GM12878 (cell line): ENCODE results near the gene TGFBR3.

Source experiments
- EP300 ChIP-seq, 2 experiments: fragments of 150-350 bp in 1 of 2; IDR thresholded peaks; 2 replicates each; pipeline ENCODE4 v1.6.1; 2011 to 2012; ENCODE audit warnings: low read depth in 2 of 2, low read length in 2 of 2, borderline replicate concordance in 1 of 2, improper control_type of control experiment in 1 of 2, inconsistent platforms in 1 of 2; ENCODE audit not compliant: control insufficient read depth in 1 of 2
- EZH2 ChIP-seq: IDR thresholded peaks from 2 replicates; pipeline ENCODE4 v1.6.1; 2012; ENCODE audit warnings: low read depth, mild to moderate bottlenecking, control low read depth, inconsistent platforms, low read length, borderline replicate concordance; ENCODE audit not compliant: control insufficient read depth
- FOS ChIP-seq: IDR thresholded peaks from 3 replicates; pipeline ENCODE4 v1.6.1; 2011; ENCODE audit warnings: borderline replicate concordance; ENCODE audit not compliant: insufficient read length; ENCODE audit errors: extremely low read depth
- JUND ChIP-seq: IDR thresholded peaks from 2 replicates; pipeline ENCODE4 v1.6.1; 2012; ENCODE audit warnings: low read depth, mild to moderate bottlenecking, low read length, improper control_type of control experiment, moderate library complexity
- NR2C1 ChIP-seq: fragments of 450-650 bp; IDR thresholded peaks from 2 replicates; pipeline ENCODE4 v1.6.1; 2017; ENCODE audit warnings: antibody characterized with exemption, mild to moderate bottlenecking, moderate library complexity
- PBX3 ChIP-seq: IDR thresholded peaks from 2 replicates; pipeline ENCODE4 v1.6.1; 2011; ENCODE audit warnings: mild to moderate bottlenecking, low read depth, low read length, moderate library complexity; ENCODE audit not compliant: insufficient replicate concordance
- POLR2A ChIP-seq: IDR thresholded peaks from 2 replicates; pipeline ENCODE4 v1.6.1; 2011; ENCODE audit warnings: low read depth, mild to moderate bottlenecking, low read length
- TF ChIP-seq, protein P1 (sequence below), 3 experiments: IDR thresholded peaks in 2 of 3; conservative IDR thresholded peaks in 1 of 3; 2 replicates each; pipeline ENCODE4 v1.5.1; 2011; ENCODE audit warnings: low read depth in 3 of 3, low read length in 3 of 3, mild to moderate bottlenecking in 3 of 3, control low read depth in 2 of 3, moderate library complexity in 2 of 3, inconsistent platforms in 1 of 3, mixed read lengths in 1 of 3; ENCODE audit not compliant: control insufficient read depth in 2 of 3, insufficient read depth in 1 of 3; ENCODE audit errors: extremely low read depth in 1 of 3
- TF ChIP-seq, protein P2 (sequence below): IDR thresholded peaks from 2 replicates; pipeline ENCODE4 v1.6.1; 2012; ENCODE audit warnings: low read depth, low read length, improper control_type of control experiment
- TF ChIP-seq, protein P3 (sequence below): fragments of 450-650 bp; IDR thresholded peaks from 2 replicates; pipeline ENCODE4 v1.6.1; 2017; ENCODE audit warnings: mild to moderate bottlenecking, moderate library complexity
- TF ChIP-seq, protein P4 (sequence below): IDR thresholded peaks from 2 replicates; pipeline ENCODE4 v1.6.1; 2012; ENCODE audit warnings: mild to moderate bottlenecking, low read depth, low read length

DNA sequence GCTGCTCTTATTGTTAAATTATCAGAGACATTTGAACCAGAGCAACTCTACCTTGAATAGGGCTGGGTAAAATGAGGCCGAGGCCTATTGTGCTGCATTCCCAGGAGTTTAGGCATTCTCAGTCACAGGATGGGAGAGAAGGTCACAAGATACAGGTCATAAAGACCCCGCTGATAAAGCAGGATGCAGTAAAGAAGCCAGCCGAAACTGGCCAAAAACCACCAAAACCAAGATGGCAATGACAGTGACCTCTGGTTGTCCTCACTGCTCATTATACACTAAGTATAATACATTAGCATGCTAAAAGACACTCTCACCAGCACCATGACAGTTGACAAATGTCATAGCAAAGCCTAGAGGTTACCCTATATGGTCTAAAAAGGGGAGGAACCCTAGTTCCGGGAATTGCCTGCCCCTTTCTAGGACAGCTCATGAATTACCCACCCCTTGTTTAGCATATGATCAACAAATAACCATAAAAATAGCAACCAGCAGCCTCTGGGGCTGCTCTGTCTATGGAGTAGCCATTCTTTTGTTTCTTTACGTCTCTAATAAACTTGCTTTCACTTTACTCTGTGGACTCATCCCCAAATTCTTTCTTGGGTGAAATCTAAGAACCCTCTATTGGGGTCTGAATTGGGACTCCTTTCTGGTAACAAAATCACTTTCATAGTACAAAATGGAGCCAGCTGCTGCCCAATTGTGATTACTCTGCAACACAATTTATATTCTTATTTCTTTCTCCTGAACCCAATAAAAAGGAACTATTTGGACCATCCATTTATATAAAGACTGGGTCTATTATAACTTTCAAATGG lies 179.6 kb downstream of the TGFBR3 start:
- TF ChIP-seq, protein P1, sequence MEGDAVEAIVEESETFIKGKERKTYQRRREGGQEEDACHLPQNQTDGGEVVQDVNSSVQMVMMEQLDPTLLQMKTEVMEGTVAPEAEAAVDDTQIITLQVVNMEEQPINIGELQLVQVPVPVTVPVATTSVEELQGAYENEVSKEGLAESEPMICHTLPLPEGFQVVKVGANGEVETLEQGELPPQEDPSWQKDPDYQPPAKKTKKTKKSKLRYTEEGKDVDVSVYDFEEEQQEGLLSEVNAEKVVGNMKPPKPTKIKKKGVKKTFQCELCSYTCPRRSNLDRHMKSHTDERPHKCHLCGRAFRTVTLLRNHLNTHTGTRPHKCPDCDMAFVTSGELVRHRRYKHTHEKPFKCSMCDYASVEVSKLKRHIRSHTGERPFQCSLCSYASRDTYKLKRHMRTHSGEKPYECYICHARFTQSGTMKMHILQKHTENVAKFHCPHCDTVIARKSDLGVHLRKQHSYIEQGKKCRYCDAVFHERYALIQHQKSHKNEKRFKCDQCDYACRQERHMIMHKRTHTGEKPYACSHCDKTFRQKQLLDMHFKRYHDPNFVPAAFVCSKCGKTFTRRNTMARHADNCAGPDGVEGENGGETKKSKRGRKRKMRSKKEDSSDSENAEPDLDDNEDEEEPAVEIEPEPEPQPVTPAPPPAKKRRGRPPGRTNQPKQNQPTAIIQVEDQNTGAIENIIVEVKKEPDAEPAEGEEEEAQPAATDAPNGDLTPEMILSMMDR (IDR thresholded peaks at IDR 0.05 in 2 of 3, conservative IDR thresholded peaks at IDR 0.05 in 1 of 3; ENCODE audit: control insufficient read depth in 2 of 3, extremely low read depth in 1 of 3, insufficient read depth in 1 of 3, low read depth in 3 of 3, low read length in 3 of 3), result no peak
- TF ChIP-seq, protein P2, sequence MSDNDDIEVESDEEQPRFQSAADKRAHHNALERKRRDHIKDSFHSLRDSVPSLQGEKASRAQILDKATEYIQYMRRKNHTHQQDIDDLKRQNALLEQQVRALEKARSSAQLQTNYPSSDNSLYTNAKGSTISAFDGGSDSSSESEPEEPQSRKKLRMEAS, result no peak
- TF ChIP-seq FOS (no peak), EZH2 (no peak), JUND (no peak), PBX3 (no peak), POLR2A (no peak), NR2C1 (no peak), EP300 (IDR thresholded peaks at IDR 0.05; ENCODE audit: borderline replicate concordance in 1 of 2, control insufficient read depth in 1 of 2, low read depth in 2 of 2, low read length in 2 of 2) (no peak)
- TF ChIP-seq, protein P3, sequence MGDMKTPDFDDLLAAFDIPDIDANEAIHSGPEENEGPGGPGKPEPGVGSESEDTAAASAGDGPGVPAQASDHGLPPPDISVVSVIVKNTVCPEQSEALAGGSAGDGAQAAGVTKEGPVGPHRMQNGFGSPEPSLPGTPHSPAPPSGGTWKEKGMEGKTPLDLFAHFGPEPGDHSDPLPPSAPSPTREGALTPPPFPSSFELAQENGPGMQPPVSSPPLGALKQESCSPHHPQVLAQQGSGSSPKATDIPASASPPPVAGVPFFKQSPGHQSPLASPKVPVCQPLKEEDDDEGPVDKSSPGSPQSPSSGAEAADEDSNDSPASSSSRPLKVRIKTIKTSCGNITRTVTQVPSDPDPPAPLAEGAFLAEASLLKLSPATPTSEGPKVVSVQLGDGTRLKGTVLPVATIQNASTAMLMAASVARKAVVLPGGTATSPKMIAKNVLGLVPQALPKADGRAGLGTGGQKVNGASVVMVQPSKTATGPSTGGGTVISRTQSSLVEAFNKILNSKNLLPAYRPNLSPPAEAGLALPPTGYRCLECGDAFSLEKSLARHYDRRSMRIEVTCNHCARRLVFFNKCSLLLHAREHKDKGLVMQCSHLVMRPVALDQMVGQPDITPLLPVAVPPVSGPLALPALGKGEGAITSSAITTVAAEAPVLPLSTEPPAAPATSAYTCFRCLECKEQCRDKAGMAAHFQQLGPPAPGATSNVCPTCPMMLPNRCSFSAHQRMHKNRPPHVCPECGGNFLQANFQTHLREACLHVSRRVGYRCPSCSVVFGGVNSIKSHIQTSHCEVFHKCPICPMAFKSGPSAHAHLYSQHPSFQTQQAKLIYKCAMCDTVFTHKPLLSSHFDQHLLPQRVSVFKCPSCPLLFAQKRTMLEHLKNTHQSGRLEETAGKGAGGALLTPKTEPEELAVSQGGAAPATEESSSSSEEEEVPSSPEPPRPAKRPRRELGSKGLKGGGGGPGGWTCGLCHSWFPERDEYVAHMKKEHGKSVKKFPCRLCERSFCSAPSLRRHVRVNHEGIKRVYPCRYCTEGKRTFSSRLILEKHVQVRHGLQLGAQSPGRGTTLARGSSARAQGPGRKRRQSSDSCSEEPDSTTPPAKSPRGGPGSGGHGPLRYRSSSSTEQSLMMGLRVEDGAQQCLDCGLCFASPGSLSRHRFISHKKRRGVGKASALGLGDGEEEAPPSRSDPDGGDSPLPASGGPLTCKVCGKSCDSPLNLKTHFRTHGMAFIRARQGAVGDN, result no peak
- TF ChIP-seq, protein P4, sequence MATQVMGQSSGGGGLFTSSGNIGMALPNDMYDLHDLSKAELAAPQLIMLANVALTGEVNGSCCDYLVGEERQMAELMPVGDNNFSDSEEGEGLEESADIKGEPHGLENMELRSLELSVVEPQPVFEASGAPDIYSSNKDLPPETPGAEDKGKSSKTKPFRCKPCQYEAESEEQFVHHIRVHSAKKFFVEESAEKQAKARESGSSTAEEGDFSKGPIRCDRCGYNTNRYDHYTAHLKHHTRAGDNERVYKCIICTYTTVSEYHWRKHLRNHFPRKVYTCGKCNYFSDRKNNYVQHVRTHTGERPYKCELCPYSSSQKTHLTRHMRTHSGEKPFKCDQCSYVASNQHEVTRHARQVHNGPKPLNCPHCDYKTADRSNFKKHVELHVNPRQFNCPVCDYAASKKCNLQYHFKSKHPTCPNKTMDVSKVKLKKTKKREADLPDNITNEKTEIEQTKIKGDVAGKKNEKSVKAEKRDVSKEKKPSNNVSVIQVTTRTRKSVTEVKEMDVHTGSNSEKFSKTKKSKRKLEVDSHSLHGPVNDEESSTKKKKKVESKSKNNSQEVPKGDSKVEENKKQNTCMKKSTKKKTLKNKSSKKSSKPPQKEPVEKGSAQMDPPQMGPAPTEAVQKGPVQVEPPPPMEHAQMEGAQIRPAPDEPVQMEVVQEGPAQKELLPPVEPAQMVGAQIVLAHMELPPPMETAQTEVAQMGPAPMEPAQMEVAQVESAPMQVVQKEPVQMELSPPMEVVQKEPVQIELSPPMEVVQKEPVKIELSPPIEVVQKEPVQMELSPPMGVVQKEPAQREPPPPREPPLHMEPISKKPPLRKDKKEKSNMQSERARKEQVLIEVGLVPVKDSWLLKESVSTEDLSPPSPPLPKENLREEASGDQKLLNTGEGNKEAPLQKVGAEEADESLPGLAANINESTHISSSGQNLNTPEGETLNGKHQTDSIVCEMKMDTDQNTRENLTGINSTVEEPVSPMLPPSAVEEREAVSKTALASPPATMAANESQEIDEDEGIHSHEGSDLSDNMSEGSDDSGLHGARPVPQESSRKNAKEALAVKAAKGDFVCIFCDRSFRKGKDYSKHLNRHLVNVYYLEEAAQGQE, result no peak
